ENCODE data around the gene TULP1. TPM values are rescaled to one million over a fixed set of nuclear protein-coding genes. Genes with fewer than 3 reads are reported as not detected.
"Not testable (repeated sequence)": the region's sequence is repeated elsewhere in the genome, so short reads cannot be mapped to it uniquely, and the experiment has no call there.

Gene TULP1
- total and polyA plus RNA-seq, 2 of the 8 experiments (the other 6 are each of a cell fraction or from before 2014, with no cell fraction given), result 3.2 to 6.8 TPM

GRCh38 chr6:35515939-35516338, 3.2 kb upstream of the TULP1 start:
- ChIA-PET CTCF (ENCODE audit: partially characterized antibody) (interaction anchor here (0.7 to 32.2 kb wide), 11 partner anchors 8 to 673 kb away, joined by 3 to 521 read pairs (median 3); no protein-coding TSS in a partner anchor), POLR2A (ENCODE audit: partially characterized antibody) (interaction anchor here (1.2 to 1.6 kb wide), 5 partner anchors 11 to 42 kb away, joined by 4 to 8 read pairs (median 6); no protein-coding TSS in a partner anchor)

More at GRCh38 chr6:35515939-35516338, 3.2 kb upstream of the TULP1 start:
- H3K4ac ChIP-seq (replicated peaks; ENCODE audit: insufficient read length, low read depth, low read length); H4K91ac ChIP-seq (replicated peaks; ENCODE audit: insufficient read length, low read length); H3K23ac ChIP-seq (ENCODE audit: insufficient read length); H2BK15ac ChIP-seq (ENCODE audit: low read length); H3K27me3 ChIP-seq (replicated peaks in 1 of 4; ENCODE audit: control insufficient read depth in 3 of 4, extremely low read depth in 1 of 4, insufficient read depth in 3 of 4, low read length in 3 of 4); H4K20me1 ChIP-seq (replicated peaks in 1 of 2; ENCODE audit: control insufficient read depth in 1 of 2, insufficient read depth in 2 of 2, low read length in 2 of 2); H3K14ac ChIP-seq (ENCODE audit: insufficient read length); H3K27ac ChIP-seq (ENCODE audit: low read depth, low read length); H4K8ac ChIP-seq (ENCODE audit: extremely low read depth, insufficient read depth, low read length); H3K18ac ChIP-seq (ENCODE audit: extremely low read depth, low read length); DNase-seq (ENCODE audit: low read depth in 1 of 2, low spot score in 2 of 2); H3K4me3 ChIP-seq (ENCODE audit: extremely low read depth in 1 of 4, insufficient read depth in 2 of 4, low read depth in 3 of 4, low read length in 4 of 4); H3K9me3 ChIP-seq (ENCODE audit: insufficient read depth in 2 of 2, low read depth in 1 of 2, low read length in 1 of 2); H4K5ac ChIP-seq (ENCODE audit: insufficient read length, low read depth, low read length); H2AK5ac ChIP-seq (ENCODE audit: low read depth, low read length); H2BK5ac ChIP-seq (ENCODE audit: low read depth, low read length); H2BK120ac ChIP-seq (replicated peaks; ENCODE audit: low read depth, low read length); H3K36me3 ChIP-seq (ENCODE audit: control insufficient read depth in 2 of 4, insufficient read depth in 4 of 4, low read length in 3 of 4); H2AFZ ChIP-seq (ENCODE audit: low read length); H3K79me1 ChIP-seq (ENCODE audit: low read depth, low read length); H3K79me2 ChIP-seq (ENCODE audit: control insufficient read depth in 1 of 2, insufficient read depth in 2 of 2, low read length in 2 of 2); H3K9ac ChIP-seq (replicated peaks in 1 of 4; ENCODE audit: extremely low read depth in 1 of 4, low read depth in 3 of 4, low read length in 3 of 4); H3K23me2 ChIP-seq (ENCODE audit: low read depth, low read length); H2BK20ac ChIP-seq (ENCODE audit: low read length); H3K56ac ChIP-seq (replicated peaks; ENCODE audit: insufficient read length, low read depth, low read length); H2BK12ac ChIP-seq (ENCODE audit: low read depth, low read length); FAIRE-seq; H3K4me2 ChIP-seq (ENCODE audit: insufficient read depth in 1 of 2, low read depth in 2 of 2, low read length in 2 of 2): not testable (repeated sequence)
- 83% methylated on average over 6 of the region's 6 CpGs; no CpG with 5 or more reads in 1 of the 2 experiments for WGBS, 2 experiments (ENCODE audit: extremely low coverage in 1 of 2, insufficient coverage in 1 of 2, insufficient read length in 1 of 2, insufficient replicate concordance in 2 of 2, low coverage in 1 of 2, low lambda C conversion rate in 2 of 2, missing lambda C conversion rate in 1 of 2)
- TF ChIP-seq CTCF (IDR thresholded peaks at IDR 0.05; ENCODE audit: control extremely low read depth in 1 of 3, insufficient read depth in 1 of 3, low read depth in 1 of 3, low read length in 3 of 3) (peak in 2 of 3 experiments; percentile 30 to 34; a peak in 2 of 4 replicates), RAD21 (IDR thresholded peaks at IDR 0.05 in 1 of 2, conservative IDR thresholded peaks at IDR 0.05 in 1 of 2; ENCODE audit: low read depth in 2 of 2, low read length in 2 of 2) (peak; percentile 32 to 56; a peak in 3 of 4 replicates)
- H3K4me1 ChIP-seq (replicated peaks in 1 of 4; ENCODE audit: control insufficient read depth in 3 of 4, insufficient read depth in 4 of 4, low read length in 3 of 4), result peaks cover 0 to 24% (median 17%) of the 10 kb centered on the region in 4 experiments; a peak in 6 of 7 replicates
